Activated CD4-positive, alpha-beta T cell treated with anti-CD3 and anti-CD28 coated beads, Interleukin-2, amount 50 U/mL, for 4 hours (primary cell): ENCODE results near the gene DOCK2.

ENCODE experiments used
- DNase-seq, 2 experiments: peaks; one replicate each; pipeline ENCODE4 v3.0.0-alpha.2; 2020

DOCK2 gene

GRCh38 chr5:169873642-169874041, 236.6 kb downstream of the DOCK2 start:
- no peak for DNase-seq

GRCh38 chr5:169874621-169875020, 237.5 kb downstream of the DOCK2 start:
- DNase-seq = no peak

DNA sequence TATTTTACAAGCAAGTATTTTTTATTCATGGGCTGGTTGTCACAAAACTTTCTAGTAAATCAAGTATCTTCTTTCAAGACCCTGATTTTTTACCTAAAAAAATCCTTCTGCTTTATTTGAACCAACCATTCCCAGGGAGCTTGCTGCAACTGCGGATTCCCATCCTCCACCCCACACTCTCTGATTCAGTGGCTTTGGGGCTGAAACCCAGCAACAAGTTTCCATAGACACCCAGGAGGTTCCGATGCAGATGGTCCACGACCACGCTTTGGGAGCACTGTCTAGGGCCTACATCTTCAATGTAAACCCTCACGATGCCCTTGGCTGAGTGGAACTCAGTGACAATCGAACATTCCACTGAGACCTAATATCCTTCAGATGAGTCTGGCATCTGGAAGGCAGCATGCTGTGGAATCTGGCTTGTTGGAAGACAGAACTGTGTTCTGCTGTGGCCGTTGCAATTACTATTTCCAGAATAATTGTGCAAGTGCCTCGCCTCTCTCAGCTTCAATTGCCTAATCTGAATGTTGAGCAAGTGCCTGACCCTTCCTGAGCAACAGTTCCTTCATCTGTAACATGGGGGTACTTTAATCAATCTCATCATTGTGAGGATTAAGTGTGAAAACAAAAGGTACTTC, 238.1 kb downstream of the DOCK2 start:
- DNase-seq = no peak

- no peak for DNase-seq
Measured at GRCh38 chr5:169875731-169876130, 238.7 kb downstream of the DOCK2 start.

GRCh38 chr5:169876386-169876785, 239.3 kb downstream of the DOCK2 start:
- DNase-seq = no peak

DNA sequence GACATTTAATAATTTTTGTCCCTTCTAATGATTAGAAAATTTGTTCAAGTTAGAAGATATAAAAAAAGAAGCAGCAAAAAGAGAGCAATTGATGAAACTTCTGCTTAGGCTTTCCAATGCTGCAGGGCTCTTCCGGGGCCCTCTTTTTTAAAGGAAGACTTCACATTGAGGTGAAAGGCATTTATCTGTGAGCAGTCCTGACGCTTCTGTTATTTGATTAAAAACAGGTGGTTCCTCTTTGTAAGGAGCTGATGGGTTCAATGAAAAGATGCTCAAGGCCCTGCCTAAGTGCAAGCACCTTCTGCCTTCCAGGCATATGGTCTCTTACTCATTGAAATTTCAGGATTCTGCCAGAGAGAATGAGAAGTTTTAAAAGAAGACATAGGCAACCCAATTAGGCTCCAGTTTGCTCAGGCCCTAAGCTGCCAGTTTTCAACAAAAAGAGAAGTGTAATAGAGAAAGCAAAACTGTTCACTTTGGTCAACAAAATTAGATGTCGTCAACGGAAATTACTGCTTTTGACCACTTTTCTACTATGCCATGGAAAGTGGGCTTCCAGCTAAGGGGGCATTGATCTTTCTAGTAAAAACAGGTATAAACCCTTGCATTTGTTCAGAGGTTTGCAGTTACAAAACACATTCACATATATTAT, 243.1 kb downstream of the DOCK2 start:
- no peak for DNase-seq

DNA sequence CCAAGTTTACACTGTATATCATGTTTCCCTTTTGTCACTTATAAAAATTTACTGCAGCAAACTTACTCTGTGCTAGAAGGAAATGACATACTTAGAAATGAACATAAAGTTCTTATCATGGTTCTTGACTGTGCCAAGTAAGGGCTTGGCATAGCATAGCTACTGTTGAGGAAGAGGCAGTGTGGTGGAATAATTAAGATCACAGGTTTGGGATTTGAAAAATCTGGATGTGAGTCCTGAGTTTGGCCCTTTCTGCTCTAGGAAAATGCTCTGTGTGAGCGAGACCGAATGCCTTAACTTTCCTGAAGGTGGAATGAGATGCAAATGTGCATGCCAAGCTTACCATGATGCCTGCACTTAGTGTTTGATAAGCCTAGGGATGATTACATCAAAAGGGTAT, 243.7 kb downstream of the DOCK2 start:
- DNase-seq = no peak

DNA sequence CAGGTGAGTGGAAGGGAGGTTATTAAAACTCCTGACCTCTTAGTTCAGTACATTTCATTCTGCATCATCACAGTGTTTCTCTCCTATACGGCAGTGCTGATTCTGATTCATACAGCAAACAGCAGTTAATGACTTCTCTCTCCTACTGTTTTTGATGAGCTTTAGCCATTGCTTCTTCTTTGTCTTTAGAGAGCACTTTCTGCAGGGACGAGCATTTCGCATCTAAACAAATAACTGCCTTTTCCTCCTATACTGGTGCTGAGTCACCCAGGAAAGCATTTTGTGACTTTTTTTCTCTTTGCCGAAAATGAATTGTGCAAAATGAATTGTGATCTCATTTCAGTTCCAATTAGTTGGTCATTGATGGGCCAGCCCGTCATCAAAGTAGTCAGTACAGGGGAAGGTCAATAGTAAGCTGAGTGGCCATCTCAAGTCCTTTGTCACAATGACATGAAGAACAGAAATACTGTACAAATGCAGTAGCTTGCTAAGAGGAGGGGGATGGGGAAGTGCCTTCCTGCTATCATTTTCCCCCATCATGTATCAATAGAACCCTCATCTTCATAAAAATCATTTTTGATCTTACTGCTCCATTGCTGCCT, 244.7 kb downstream of the DOCK2 start:
- DNase-seq = no peak

DNA sequence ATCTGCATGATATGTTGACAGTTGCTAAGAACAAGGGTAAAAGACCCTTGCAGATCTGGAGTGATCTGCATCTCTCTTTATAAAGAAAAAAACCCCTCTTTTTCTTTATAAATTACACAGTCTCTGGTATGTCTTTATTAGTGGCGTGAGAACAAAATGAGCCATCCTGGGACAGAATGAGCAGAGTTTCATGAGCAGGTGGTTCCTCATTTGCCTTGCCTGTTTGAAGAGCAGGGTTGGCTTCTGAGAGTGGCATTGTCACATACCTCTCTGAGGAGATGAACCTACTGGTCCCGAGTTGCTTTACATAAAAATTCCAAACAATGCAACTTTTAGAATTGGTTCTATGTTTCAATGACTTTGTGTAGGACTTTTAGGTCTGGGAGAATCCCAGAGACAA, 249.0 kb downstream of the DOCK2 start:
- DNase-seq = no peak

DNA sequence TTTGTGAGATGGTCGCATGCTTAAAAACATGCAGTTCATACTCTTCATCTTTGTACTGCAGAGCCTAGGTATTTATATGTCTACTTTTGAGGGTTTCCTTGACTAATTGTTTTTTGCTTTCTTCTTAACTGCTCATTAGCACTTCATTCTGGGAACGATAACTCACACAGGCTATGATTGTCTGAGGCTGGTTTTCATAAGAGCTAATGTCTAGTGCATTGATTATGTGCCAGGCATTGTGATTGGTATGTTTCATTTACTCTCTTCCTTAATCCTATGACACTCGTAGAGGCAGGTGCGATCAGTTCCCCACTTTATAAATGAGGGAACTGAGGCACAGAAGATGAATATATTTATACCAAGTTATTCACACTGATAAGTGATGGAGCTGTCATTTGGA, 249.6 kb downstream of the DOCK2 start:
- DNase-seq = no peak

DNA sequence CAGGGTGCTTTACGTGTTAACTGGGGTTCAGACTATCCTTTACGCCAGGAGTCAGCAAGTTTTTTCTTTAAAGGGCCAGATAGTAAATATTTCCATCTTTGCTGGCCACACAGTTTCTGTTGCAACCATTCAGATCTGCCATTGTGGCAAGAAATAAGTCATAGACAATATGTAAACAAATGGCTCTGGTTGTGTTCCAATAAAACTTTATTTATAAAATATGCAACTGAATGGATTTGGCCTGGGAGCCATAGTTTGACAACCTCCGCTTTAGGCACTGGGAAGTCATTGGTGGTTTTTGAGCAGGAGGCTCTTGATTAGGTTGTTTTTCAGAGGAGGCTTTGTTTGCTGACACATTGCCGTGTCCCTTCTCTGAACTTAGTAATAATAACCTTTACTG, 252.5 kb downstream of the DOCK2 start:
- DNase-seq = no peak

DNA sequence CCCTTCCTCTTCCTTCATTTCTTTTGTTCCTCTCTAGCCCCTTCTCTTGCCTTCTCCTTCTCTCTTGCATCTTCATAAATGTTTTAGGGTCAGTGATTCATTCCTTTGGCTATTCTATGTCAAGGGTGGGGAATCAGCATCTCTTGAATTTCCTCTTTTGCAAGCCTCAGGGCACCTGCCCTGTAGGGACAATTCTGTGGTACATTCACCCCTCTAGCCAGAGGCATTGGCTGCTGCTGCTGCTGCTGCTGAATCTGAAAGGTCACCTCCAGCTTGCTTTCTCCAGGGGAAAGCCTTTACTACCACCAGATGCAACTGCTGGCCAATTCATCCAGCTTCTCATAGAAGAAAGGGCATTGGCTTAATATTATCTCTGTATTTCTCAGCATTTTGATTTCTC, 255.9 kb downstream of the DOCK2 start:
- DNase-seq = no peak

DNA sequence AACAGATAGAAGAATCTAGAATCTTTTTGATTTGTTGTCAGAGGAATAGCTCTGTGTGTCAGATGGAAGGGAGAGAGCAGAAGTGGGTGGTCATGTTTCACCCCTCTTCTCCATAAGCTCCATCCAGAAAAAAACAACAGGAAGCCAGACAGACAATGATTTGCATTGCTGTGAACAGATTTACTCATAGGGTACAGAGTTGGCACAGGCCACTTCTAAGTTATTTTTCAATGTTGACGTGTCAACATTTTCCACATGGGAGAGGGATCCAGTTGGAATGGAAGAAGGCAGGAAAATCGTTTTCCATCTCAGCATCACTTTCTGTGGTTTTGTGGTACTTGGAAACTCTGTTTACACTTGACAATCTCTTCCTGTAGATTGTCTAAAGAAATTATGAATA, 256.5 kb downstream of the DOCK2 start:
- no peak for DNase-seq

DNA sequence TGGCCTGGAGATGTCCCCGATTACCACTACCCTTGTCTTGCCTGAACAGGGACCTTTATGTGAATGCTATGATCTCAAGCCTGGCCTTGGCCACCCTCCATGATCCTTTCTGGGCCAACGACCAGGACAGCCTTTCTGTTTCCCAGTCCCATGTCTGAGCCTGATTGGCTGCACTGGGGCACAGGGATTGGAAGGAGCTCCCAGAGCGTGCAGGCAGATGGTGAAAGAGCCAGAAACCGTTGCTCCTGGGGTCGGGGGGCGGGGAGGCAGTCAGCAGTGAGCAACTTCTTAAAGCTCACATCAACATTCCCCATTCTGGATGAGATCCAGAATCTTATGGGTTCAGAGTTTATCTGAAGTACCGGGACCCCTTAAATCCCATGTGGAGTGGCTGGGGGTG, 258.9 kb downstream of the DOCK2 start:
- no peak for DNase-seq

- no peak for DNase-seq
Measured at GRCh38 chr5:169897481-169897880, 260.4 kb downstream of the DOCK2 start.

GRCh38 chr5:169901896-169902295, 264.8 kb downstream of the DOCK2 start:
- no peak for DNase-seq

- no peak for DNase-seq
Measured at GRCh38 chr5:169904059-169904458, 267.0 kb downstream of the DOCK2 start.

GRCh38 chr5:169904508-169904907, 267.4 kb downstream of the DOCK2 start:
- no peak for DNase-seq

- DNase-seq = no peak
Measured at GRCh38 chr5:169905017-169905416, 267.9 kb downstream of the DOCK2 start.

DNA sequence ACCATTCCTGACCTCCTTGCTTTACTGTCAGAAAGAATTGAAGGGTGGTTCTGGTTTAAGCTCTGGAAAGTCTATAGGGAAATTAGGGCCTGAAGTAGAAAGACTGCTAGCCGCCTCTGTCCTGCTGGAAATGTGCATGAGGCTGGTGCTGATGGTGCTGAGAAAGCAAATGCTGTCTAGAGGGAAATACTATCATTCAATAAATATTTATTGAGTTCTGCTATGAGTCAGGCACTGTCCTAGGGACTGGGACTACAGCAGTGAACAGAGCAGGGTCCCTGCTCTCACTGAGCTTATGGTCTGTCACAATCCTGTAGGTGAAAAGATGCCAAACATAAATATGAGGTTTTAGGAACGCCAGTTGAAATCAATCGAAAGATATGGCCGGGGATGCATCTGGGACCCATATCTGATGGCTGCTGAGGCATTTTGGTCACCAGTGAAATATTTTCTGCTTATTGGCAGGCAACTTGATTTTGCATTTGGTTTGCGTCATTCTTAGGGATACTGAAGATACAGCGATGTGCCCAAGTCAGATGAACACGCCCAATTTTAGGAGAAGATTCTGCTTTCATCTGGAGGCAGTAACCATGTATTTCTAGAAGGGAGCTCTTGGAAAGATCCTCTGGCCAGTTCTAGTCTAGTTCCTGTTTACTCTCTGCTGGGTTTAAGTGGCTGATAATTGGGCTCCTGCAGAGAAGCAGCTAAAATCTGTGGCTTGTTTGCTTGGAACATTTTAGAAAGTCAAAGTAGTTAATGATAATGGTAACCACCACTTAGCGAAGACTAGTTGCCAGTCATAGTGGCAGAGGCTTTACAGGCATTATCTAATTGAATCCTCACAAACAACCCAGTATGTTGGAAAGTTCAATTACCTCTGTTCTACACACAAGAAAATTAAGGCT, 269.9 kb downstream of the DOCK2 start:
- DNase-seq = no peak

DNA sequence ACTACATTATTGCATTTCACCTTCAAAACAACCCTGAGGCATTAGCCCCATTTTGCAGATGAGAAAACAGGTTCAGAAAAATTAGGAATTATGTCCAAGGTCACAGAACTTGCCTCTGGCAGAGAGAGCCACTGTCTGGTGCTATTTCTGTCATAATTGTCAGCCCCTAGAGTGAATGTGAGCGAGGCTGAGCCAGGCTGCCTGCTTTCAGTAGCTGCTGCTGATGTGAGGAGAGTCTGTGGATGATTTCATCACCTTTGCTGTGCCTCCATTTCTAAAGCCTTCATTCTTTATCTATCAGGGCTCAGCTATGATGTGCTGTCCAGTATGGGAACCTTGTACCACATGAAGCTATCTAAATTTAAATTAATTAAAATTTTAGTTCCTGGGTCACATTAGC, 271.8 kb downstream of the DOCK2 start:
- no peak for DNase-seq

DNA sequence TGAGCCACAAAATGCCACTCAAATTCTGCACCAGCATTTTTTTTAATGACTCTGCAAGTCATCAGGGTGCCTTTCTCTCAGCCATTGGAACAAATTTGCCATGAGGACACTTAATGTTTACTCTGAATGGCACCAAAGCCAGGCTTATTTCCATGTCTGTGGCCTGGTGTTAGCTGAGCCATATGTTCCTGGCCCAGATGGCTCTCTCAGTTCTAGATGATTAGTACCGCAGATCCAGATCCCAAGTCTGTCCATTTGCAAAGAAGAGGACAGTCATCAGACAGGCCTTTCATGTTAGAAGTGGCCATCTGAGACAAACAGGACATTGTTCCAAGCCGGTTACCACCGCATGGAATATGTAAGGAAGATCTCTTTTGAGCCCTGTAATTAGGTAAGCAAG, 272.9 kb downstream of the DOCK2 start:
- DNase-seq = no peak

- DNase-seq = no peak
Measured at GRCh38 chr5:169910393-169910792, 273.3 kb downstream of the DOCK2 start.
